SK-N-SH (cell line): ENCODE measurements around the gene ACOXL.

ENCODE experiments used
- CTCF ChIP-seq: fragments of 200-600 bp; sonication (generic); IDR thresholded peaks from 2 replicates; pipeline ENCODE4 v1.6.1; 2017; ENCODE audit warnings: antibody characterized with exemption, mild to moderate bottlenecking, moderate library complexity
- MXI1 ChIP-seq: IDR thresholded peaks from 2 replicates; pipeline ENCODE4 v1.6.1; 2012; ENCODE audit warnings: mild to moderate bottlenecking, low read depth, low read length, improper control_type of control experiment

GRCh38 chr2:111030945-111031344, 298.6 kb downstream of the ACOXL start:
- TF ChIP-seq CTCF (no peak), MXI1 (no peak)
